CD4-positive, CD25-positive, alpha-beta regulatory T cell (primary cell): ENCODE measurements around the gene MARCHF4. TPM values are rescaled to one million over a fixed set of nuclear protein-coding genes. Genes with fewer than 3 reads are reported as not detected.

Experiments used
- ATAC-seq, 2 donors: fragments of 150-1000 bp; cut with Tn5 transposase; one replicate each; pipeline ENCODE4 v1.10.0; 2021; ENCODE audit warnings: low read depth in 2 of 2, moderate number of reproducible peaks in 2 of 2, moderate library complexity in 1 of 2
- DNase-seq, 3 donors: peaks; one replicate each; pipeline versions ENCODE4 v3.0.0 to v3.0.0-alpha.2; 2012 to 2022; ENCODE audit warnings: mixed read lengths in 1 of 3
- H3K27ac ChIP-seq: one replicate; pipeline ENCODE4 v1.7.0; 2013; ENCODE audit warnings: mild to moderate bottlenecking, low read length; ENCODE audit not compliant: insufficient read depth, poor library complexity, severe bottlenecking
- H3K27me3 ChIP-seq: one replicate; pipeline ENCODE4 v1.7.0; 2013; ENCODE audit warnings: low read length; ENCODE audit not compliant: control insufficient read depth, insufficient read depth
- H3K36me3 ChIP-seq: one replicate; pipeline ENCODE4 v1.7.0; 2013; ENCODE audit warnings: mild to moderate bottlenecking, low read length, moderate library complexity; ENCODE audit not compliant: control insufficient read depth, insufficient read depth
- H3K4me1 ChIP-seq: 2 replicates; pipeline ENCODE4 v1.7.0; 2013; ENCODE audit warnings: mild to moderate bottlenecking, low read length; ENCODE audit not compliant: insufficient read depth, control insufficient read depth, poor library complexity, severe bottlenecking
- H3K4me3 ChIP-seq: one replicate; pipeline ENCODE4 v1.7.0; 2013; ENCODE audit warnings: low read depth, mild to moderate bottlenecking, low read length, moderate library complexity
- H3K9me3 ChIP-seq, 2 experiments: 1 replicate in 1 of 2; 2 replicates in 1 of 2; pipeline ENCODE4 v1.7.0; 2013; ENCODE audit warnings: low read length in 2 of 2, mild to moderate bottlenecking in 1 of 2, moderate library complexity in 1 of 2; ENCODE audit not compliant: control insufficient read depth in 2 of 2
- H3K27ac Mint-ChIP-seq, 3 donors: one replicate each; pipeline ENCODE4 v1.8.0; 2020 to 2022; ENCODE audit warnings: mild to moderate bottlenecking in 3 of 3, mixed read lengths in 3 of 3, moderate library complexity in 2 of 3
- H3K27me3 Mint-ChIP-seq: one replicate; pipeline ENCODE4 v1.8.0; 2022; ENCODE audit warnings: mild to moderate bottlenecking, mixed read lengths
- H3K36me3 Mint-ChIP-seq: one replicate; pipeline ENCODE4 v1.8.0; 2020; ENCODE audit warnings: mixed read lengths
- H3K4me1 Mint-ChIP-seq, 4 donors: one replicate each; pipeline ENCODE4 v1.8.0; 2020 to 2022; ENCODE audit warnings: mixed read lengths in 4 of 4, mild to moderate bottlenecking in 1 of 4
- H3K4me3 Mint-ChIP-seq, 4 donors: one replicate each; pipeline ENCODE4 v1.8.0; 2020 to 2022; ENCODE audit warnings: mild to moderate bottlenecking in 4 of 4, mixed read lengths in 4 of 4, moderate library complexity in 3 of 4
- H3K9me3 Mint-ChIP-seq, 7 donors: one replicate each; pipeline ENCODE4 v1.8.0; 2020 to 2022; ENCODE audit warnings: mixed read lengths in 7 of 7, mild to moderate bottlenecking in 3 of 7, moderate library complexity in 2 of 7
- polyA plus RNA-seq, 4 donors: library from polyadenylated mRNA; unstranded; fragments of 300-500 nt; fragmentation: Illumina TruSeq; gene quantifications; one replicate each; pipeline ENCODE4 v1.2.3, GENCODE V29; 2021
- total RNA-seq: library from RNA; stranded (reverse); gene quantifications from one replicate; pipeline ENCODE4 v1.2.3, GENCODE V29; 2022

MARCHF4 gene, protein sequence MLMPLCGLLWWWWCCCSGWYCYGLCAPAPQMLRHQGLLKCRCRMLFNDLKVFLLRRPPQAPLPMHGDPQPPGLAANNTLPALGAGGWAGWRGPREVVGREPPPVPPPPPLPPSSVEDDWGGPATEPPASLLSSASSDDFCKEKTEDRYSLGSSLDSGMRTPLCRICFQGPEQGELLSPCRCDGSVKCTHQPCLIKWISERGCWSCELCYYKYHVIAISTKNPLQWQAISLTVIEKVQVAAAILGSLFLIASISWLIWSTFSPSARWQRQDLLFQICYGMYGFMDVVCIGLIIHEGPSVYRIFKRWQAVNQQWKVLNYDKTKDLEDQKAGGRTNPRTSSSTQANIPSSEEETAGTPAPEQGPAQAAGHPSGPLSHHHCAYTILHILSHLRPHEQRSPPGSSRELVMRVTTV
- total RNA-seq: not detected
- polyA plus RNA-seq: not detected

DNA sequence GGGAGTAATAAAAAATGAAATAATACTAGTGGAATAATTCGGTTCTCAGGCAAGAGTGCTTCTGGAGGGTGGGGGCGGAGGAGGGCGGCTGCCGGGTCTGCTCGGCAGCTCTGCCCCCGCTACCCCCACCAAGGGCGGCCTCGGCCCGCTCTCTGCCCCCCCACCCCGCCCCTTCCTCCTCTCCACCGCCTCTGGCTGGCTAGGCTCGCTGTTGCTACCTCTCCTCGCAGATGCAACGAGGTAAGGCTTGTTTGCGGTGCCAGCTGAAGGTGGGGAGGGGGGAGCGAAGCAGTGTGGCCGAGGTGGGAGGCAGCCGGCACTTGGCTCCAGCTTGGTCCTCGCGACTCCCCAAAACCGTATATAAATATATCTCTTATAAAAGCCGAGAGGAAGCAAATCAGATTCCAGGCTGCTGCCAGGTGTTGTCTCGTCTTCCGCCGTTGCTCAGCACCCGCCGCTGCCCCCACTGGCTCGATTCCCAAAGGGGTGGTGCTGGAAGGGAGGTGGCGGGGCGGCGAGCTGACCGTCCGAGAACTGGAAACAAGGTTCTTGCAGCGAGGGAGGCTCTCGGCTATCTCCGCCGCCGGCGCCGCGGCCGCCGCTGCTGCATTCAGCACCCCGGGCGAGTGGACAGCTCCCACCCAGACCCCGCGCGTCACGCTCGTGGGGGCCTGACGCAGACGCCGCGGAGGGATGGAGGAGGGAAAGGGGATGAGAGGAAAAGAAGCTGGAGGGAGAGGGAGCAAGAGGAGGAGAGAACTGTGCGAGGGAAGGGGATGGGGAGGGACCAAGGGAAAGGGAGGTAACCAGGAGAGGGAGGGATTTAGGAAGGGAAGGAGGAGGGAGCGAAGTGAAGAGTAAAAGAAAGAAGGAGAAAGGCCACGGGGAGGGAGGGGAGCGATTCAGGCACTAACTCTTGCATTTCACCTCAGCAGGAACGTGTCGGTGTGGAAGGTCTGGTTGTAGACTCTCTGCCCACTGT, at the start of gene MARCHF4:
Gene MARCHF4 (minus strand): TSS at position 763 of the 982 bp plus-strand sequence. CDS start 2,223 bp downstream, outside the sequence.
- H3K9me3 ChIP-seq: no peaks in the 10 kb centered on the region
- Mint-ChIP-seq H3K36me3 (no peaks in the 10 kb centered on the region), H3K4me3 (peak within 1 kb of the TSS in 3 of 4 donors; percentile 16 to 70 (median 52)), H3K27ac (no peak within 1 kb of the TSS), H3K4me1 (peaks cover 0 to 23% (median 6%) of the 10 kb centered on the region in 4 donors), H3K27me3 (peaks cover 69% of the 10 kb centered on the region), H3K9me3 (peaks cover 0 to 8% (median 0%) of the 10 kb centered on the region in 7 donors)
- H3K4me3 ChIP-seq: no peak within 1 kb of the TSS
- H3K27ac ChIP-seq: no peak within 1 kb of the TSS
- DNase-seq: peak; percentile 18 to 65 (median 42)
- H3K4me1 ChIP-seq: peaks cover 13% of the 10 kb centered on the region
- no peaks in the 10 kb centered on the region for H3K36me3 ChIP-seq
- H3K27me3 ChIP-seq: peaks cover 37% of the 10 kb centered on the region
- peak; percentile 73 to 75 for ATAC-seq

DNA sequence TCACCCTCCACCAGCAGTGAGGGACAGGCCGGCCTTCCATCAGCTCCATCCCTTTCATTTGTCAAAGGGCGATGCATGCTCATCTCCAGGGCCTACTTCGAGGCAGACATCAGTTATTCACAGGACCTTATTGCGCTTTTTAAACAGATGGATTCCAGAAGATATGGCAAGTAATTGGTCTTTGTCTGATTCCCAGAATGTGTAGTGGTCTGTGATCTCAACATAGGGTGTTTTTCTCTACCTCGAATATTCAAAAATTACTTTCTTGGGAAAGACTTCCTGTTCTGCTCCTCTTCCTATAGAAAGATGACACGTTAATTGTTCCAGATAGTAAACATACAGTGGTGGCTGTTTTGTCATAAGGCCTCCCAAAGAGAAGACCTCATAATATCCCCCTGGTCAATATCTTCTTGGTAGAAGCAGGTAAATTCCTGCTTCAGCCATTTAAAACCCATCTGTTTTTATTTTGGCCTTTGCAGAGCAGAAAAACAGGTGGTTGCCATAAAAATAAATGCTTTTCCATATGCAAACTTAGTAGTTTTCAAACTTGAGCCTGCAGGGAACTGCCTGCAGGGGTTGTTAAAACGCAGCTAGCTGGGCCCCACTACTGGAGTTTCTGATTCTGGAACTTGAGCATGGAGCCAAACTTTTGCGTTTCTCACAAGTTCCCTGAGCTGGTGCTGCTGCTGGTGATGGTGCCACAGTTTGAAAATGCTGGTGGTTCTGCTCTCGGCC, 48.3 kb upstream of the MARCHF4 start:
- no peaks in the 10 kb centered on the region for H3K4me1 ChIP-seq
- peaks cover 81% of the 10 kb centered on the region for H3K36me3 ChIP-seq
- no peak overlapping the region for H3K27ac ChIP-seq
- peaks cover 0 to 2% of the 10 kb centered on the region in 2 experiments for H3K9me3 ChIP-seq
- DNase-seq (no peak), ATAC-seq (no peak)
- no peaks in the 10 kb centered on the region for H3K27me3 ChIP-seq
- no peaks in the 10 kb centered on the region for H3K9me3 Mint-ChIP-seq
- H3K4me3 Mint-ChIP-seq: no peak overlapping the region
- H3K27ac Mint-ChIP-seq: peak overlapping the region in 1 of 3 donors; percentile 27
- no peaks in the 10 kb centered on the region for H3K27me3 Mint-ChIP-seq
- no peak overlapping the region for H3K4me3 ChIP-seq
- peaks cover 64% of the 10 kb centered on the region for H3K36me3 Mint-ChIP-seq
- H3K4me1 Mint-ChIP-seq: peaks cover 14 to 29% (median 17%) of the 10 kb centered on the region in 4 donors

DNA sequence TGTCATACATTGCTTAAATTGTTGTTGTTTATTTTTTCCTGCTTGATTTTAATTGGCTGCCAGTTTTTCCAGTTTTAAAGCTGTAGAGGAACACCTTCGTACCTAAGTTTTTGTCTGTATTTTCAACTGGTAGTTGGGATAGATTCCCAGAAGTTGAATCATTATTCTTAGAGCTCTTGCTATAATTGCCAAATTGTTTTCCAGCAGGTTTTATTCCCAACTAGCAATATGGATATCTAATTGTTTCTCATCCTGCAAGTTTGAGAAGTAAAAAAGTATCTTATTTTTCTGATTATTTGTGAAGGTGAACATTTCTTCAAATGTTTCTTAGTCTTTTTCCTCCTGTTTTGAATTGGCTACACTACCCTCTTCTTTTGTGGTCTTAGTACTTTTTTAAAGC, 46.7 kb upstream of the MARCHF4 start:
- Histone ChIP-seq H3K4me1 (no peaks in the 10 kb centered on the region), H3K9me3 (no peaks in the 10 kb centered on the region), H3K36me3 (peaks cover 74% of the 10 kb centered on the region), H3K27ac (no peak overlapping the region), H3K27me3 (no peaks in the 10 kb centered on the region), H3K4me3 (no peak overlapping the region)
- DNase-seq (no peak), ATAC-seq (no peak)
- Mint-ChIP-seq H3K27ac (peak overlapping the region in 1 of 3 donors; percentile 9), H3K9me3 (no peaks in the 10 kb centered on the region), H3K27me3 (no peaks in the 10 kb centered on the region), H3K36me3 (peaks cover 54% of the 10 kb centered on the region), H3K4me1 (peaks cover 14 to 34% (median 23%) of the 10 kb centered on the region in 4 donors), H3K4me3 (no peak overlapping the region)

DNA sequence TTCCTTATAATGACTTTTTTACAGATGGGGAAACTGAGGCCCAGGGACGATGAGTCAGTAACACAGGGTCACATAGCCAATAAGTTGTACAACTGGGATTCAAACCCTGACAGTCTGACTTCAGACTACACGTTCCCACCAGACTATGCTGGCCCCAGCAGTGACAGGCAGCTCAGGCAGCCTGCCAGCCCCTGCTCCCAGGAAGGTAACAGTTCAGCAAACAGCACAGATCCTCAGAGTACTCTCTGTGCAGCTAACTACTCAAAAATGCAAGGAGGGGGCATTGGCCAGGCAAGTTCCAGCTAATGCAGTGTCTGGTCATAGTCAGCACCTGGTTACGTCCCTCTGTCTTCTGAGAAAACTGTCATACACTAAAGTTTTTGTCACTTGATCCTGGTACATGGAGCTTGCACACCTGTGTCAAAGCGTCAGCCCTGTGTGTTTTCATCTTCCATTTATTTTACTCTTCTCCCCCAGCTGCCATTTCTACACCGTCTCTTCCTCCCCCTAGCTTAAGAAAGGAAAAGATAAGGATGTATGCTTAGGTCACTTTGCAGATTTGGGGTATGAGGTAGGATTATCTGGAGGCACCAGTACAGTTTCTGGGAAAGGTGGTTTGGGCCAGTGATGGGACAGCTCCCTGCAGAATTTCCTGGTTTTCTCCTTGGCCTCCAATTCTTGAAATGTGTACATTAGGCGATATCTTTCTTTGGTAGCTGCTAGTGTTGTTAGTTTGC, 44.5 kb upstream of the MARCHF4 start:
- Histone ChIP-seq H3K36me3 (peaks cover 52% of the 10 kb centered on the region), H3K4me3 (no peak overlapping the region), H3K9me3 (no peaks in the 10 kb centered on the region), H3K27me3 (no peaks in the 10 kb centered on the region), H3K4me1 (peaks cover 10% of the 10 kb centered on the region), H3K27ac (no peak overlapping the region)
- ATAC-seq (no peak), DNase-seq (no peak)
- H3K27ac Mint-ChIP-seq: no peak overlapping the region
- H3K4me1 Mint-ChIP-seq: peaks cover 15 to 51% (median 35%) of the 10 kb centered on the region in 4 donors
- H3K36me3 Mint-ChIP-seq: peaks cover 37% of the 10 kb centered on the region
- H3K4me3 Mint-ChIP-seq: no peak overlapping the region
- no peaks in the 10 kb centered on the region for H3K27me3 Mint-ChIP-seq
- peaks cover 0 to 2% (median 0%) of the 10 kb centered on the region in 7 donors for H3K9me3 Mint-ChIP-seq

DNA sequence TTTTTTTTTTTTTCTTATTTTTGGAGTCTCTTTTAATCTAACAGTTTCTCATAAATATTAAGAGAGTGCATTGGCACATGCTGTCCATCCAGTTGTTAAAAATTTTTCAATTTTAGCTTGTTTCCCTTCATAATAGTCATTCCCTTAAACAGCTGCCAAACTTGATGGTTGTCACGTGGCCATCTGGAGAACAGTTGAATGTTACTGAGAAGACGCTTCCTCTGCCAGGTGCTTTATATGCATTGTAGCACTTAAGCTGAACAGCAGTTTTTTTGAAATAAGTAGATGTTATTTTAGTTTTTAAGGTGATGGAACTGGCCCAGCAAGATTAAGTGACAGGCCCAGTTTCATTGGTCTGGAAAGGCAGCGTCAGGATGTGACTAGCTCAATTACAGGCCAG, 43.3 kb upstream of the MARCHF4 start:
- Histone ChIP-seq H3K36me3 (peaks cover 41% of the 10 kb centered on the region), H3K9me3 (no peaks in the 10 kb centered on the region), H3K27me3 (no peaks in the 10 kb centered on the region), H3K4me1 (peaks cover 12% of the 10 kb centered on the region), H3K4me3 (no peak overlapping the region), H3K27ac (no peak overlapping the region)
- Mint-ChIP-seq H3K36me3 (peaks cover 31% of the 10 kb centered on the region), H3K4me3 (peak overlapping the region in 3 of 4 donors; percentile 15 to 91 (median 70)), H3K9me3 (peaks cover 0 to 2% (median 0%) of the 10 kb centered on the region in 7 donors), H3K27me3 (peaks cover under 1% of the 10 kb centered on the region), H3K4me1 (peaks cover 15 to 55% (median 38%) of the 10 kb centered on the region in 4 donors), H3K27ac (no peak overlapping the region)
- DNase-seq (no peak), ATAC-seq (no peak)

DNA sequence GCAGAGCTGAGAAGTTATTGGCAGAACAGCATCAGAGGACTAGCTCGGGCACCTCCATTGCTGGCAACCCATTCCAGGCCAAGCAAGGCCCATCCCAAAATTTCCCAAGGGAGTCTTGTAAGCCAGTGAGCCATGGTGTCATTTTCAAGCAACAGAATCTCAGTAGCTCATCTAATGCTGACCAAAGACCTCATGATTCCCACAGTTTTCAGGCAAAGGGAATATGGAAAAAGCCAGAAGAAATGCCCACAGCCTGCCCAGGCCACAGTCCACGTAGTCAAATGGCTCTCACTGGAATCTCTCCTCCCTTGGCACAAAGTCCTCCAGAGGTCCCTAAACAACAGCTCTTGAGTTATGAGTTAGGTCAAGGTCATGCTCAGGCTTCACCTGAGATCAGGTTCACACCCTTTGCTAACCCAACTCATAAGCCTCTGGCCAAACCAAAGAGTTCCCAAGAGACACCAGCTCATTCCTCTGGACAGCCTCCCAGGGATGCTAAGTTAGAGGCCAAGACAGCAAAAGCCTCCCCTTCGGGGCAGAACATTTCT, 42.6 kb upstream of the MARCHF4 start:
- Mint-ChIP-seq H3K4me1 (peaks cover 17 to 55% (median 39%) of the 10 kb centered on the region in 4 donors), H3K4me3 (peak overlapping the region in 2 of 4 donors; percentile 79 to 91), H3K9me3 (peaks cover 0 to 2% (median 0%) of the 10 kb centered on the region in 7 donors), H3K36me3 (peaks cover 24% of the 10 kb centered on the region), H3K27me3 (peaks cover 4% of the 10 kb centered on the region), H3K27ac (no peak overlapping the region)
- Histone ChIP-seq H3K36me3 (peaks cover 35% of the 10 kb centered on the region), H3K27me3 (no peaks in the 10 kb centered on the region), H3K4me1 (peaks cover 15% of the 10 kb centered on the region), H3K27ac (no peak overlapping the region), H3K9me3 (no peaks in the 10 kb centered on the region), H3K4me3 (no peak overlapping the region)
- no peak for ATAC-seq
- DNase-seq: no peak
